ENCODE measurements around the gene MMS19.

MMS19 gene

DNA sequence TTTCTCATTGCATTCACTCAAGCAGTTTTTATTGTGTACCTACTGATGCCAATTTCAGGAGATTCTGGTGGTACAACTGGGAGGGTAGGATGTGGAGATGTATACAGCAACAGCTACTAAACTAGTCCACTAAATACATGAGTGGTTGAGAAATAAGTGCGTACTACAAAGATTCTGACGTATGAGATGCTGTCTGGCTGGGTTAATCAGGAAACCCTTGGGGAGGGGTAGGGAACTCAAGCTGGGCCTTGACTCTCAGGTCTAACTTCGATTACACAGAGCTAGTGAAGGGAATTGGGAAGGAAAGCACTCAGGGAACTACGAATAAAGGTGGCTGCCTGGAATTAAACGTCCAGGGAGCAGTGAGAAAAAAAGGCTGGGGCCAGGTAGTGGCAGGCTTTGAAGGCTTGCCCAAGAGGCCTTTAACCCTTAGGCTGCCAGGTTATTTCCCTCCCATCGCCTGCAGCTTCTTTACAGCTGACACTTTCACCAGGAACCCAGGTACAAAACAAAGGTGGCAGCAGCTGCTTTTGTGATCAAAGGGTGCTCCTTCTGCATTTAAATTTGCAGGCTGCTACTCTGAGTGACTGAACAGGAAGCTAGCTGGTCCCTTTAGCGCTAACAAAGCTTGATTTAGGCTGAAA lies 3.2 kb downstream of the MMS19 start:
- peaks cover 41% of the 10 kb centered on the region for H3K4me1 ChIP-seq (ENCODE audit: control insufficient read depth, low read length)
- H3K36me3 ChIP-seq (ENCODE audit: control insufficient read depth, low read length): peaks cover 48% of the 10 kb centered on the region
- H3K27ac ChIP-seq (ENCODE audit: low read depth, low read length): no peak overlapping the region
- no peak overlapping the region for H3K4me3 ChIP-seq (ENCODE audit: low read length)
- peak overlapping the region; percentile 95 for H3K4me2 ChIP-seq (ENCODE audit: low read length)
- peaks cover 11% of the 10 kb centered on the region for H3K27me3 ChIP-seq (ENCODE audit: control insufficient read depth, low read length)
- peaks cover 3% of the 10 kb centered on the region for H3F3A ChIP-seq (ENCODE audit: control insufficient read depth, insufficient read depth)
- no peaks in the 10 kb centered on the region for H3K9me3 ChIP-seq (ENCODE audit: control insufficient read depth, insufficient read depth, low read length)
- no peak for TF ChIP-seq EZH2phosphoT487 (IDR thresholded peaks at IDR 0.05; ENCODE audit: borderline replicate concordance, low read length)
- TF ChIP-seq, protein P1, sequence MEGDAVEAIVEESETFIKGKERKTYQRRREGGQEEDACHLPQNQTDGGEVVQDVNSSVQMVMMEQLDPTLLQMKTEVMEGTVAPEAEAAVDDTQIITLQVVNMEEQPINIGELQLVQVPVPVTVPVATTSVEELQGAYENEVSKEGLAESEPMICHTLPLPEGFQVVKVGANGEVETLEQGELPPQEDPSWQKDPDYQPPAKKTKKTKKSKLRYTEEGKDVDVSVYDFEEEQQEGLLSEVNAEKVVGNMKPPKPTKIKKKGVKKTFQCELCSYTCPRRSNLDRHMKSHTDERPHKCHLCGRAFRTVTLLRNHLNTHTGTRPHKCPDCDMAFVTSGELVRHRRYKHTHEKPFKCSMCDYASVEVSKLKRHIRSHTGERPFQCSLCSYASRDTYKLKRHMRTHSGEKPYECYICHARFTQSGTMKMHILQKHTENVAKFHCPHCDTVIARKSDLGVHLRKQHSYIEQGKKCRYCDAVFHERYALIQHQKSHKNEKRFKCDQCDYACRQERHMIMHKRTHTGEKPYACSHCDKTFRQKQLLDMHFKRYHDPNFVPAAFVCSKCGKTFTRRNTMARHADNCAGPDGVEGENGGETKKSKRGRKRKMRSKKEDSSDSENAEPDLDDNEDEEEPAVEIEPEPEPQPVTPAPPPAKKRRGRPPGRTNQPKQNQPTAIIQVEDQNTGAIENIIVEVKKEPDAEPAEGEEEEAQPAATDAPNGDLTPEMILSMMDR (IDR thresholded peaks at IDR 0.05; ENCODE audit: low read depth, low read length, poor library complexity, severe bottlenecking): no peak
- H3K79me2 ChIP-seq (ENCODE audit: control insufficient read depth, low read length): peaks cover 82% of the 10 kb centered on the region
- peaks cover 32% of the 10 kb centered on the region for H4K20me1 ChIP-seq (ENCODE audit: control insufficient read depth, insufficient read depth, low read depth, low read length)
- H3K9me2 ChIP-seq (replicated peaks; ENCODE audit: control insufficient read depth, low read length): no peaks in the 10 kb centered on the region

DNA sequence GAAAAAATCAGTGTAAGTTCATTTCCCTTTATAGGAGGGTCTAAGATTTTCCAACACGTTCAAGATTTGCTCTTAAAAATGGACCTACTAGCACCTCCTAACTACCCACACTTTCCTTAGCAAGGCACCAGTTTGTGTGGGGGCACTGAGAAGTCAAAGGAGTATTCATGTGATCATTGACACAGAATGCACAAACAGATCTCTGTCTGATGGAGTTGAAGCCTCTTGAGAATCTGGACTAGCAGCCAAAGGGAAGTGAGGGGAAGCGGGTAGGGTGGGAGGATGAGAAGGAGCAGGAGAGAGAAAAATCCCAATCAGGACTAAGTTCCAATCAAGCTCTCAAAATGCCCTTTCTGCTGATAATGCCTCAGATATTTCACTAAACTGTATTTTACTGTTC lies 4.1 kb downstream of the MMS19 start:
- H3F3A ChIP-seq (ENCODE audit: control insufficient read depth, insufficient read depth): peaks cover 3% of the 10 kb centered on the region
- H3K79me2 ChIP-seq (ENCODE audit: control insufficient read depth, low read length): peaks cover 90% of the 10 kb centered on the region
- TF ChIP-seq, protein P1 (IDR thresholded peaks at IDR 0.05; ENCODE audit: low read depth, low read length, poor library complexity, severe bottlenecking): no peak
- no peak overlapping the region for H3K4me3 ChIP-seq (ENCODE audit: low read length)
- no peaks in the 10 kb centered on the region for H3K9me2 ChIP-seq (replicated peaks; ENCODE audit: control insufficient read depth, low read length)
- H3K27me3 ChIP-seq (ENCODE audit: control insufficient read depth, low read length): peaks cover 3% of the 10 kb centered on the region
- peaks cover 32% of the 10 kb centered on the region for H4K20me1 ChIP-seq (ENCODE audit: control insufficient read depth, insufficient read depth, low read depth, low read length)
- peaks cover 55% of the 10 kb centered on the region for H3K36me3 ChIP-seq (ENCODE audit: control insufficient read depth, low read length)
- no peaks in the 10 kb centered on the region for H3K9me3 ChIP-seq (ENCODE audit: control insufficient read depth, insufficient read depth, low read length)
- H3K27ac ChIP-seq (ENCODE audit: low read depth, low read length): no peak overlapping the region
- H3K4me1 ChIP-seq (ENCODE audit: control insufficient read depth, low read length): peaks cover 41% of the 10 kb centered on the region
- H3K4me2 ChIP-seq (ENCODE audit: low read length): no peak overlapping the region

DNA sequence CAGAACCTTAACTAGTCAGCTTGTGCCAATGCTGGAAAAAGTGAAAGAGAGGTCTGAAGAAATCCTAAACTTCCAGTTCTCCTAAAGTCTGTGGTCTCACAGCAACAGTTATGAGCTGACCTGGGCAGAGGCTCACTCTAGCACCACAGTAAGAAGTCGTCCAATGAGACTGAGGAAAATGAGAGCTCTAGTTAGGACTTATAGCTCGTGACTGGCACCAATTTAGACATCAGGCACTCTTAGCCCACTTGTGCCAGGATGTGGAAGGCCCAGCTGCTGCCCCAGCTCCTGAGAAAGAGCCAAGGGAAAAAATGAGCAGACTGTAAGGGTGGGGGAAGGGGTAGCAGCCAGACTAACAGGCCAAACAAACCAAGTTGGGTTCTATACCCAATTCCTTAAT lies 7.6 kb downstream of the MMS19 start:
- TF ChIP-seq, protein P1 (IDR thresholded peaks at IDR 0.05; ENCODE audit: low read depth, low read length, poor library complexity, severe bottlenecking): no peak
- no peak for TF ChIP-seq EZH2phosphoT487 (IDR thresholded peaks at IDR 0.05; ENCODE audit: borderline replicate concordance, low read length)
- Histone ChIP-seq H3K4me2 (ENCODE audit: low read length) (no peak overlapping the region), H4K20me1 (ENCODE audit: control insufficient read depth, insufficient read depth, low read depth, low read length) (peaks cover 18% of the 10 kb centered on the region)

More for the DNA sequence above, 7.6 kb downstream of the MMS19 start:
- no peaks in the 10 kb centered on the region for H3F3A ChIP-seq (ENCODE audit: control insufficient read depth, insufficient read depth)
- H3K9me2 ChIP-seq (replicated peaks; ENCODE audit: control insufficient read depth, low read length): no peaks in the 10 kb centered on the region
- H3K4me1 ChIP-seq (ENCODE audit: control insufficient read depth, low read length): peaks cover 24% of the 10 kb centered on the region
- H3K9me3 ChIP-seq (ENCODE audit: control insufficient read depth, insufficient read depth, low read length): no peaks in the 10 kb centered on the region
- H3K36me3 ChIP-seq (ENCODE audit: control insufficient read depth, low read length): peaks cover 49% of the 10 kb centered on the region
- H3K27ac ChIP-seq (ENCODE audit: low read depth, low read length): no peak overlapping the region
- H3K79me2 ChIP-seq (ENCODE audit: control insufficient read depth, low read length): peaks cover 98% of the 10 kb centered on the region
- no peaks in the 10 kb centered on the region for H3K27me3 ChIP-seq (ENCODE audit: control insufficient read depth, low read length)
- H3K4me3 ChIP-seq (ENCODE audit: low read length): no peak overlapping the region
